Endodermal cell (in vitro differentiated cells): ENCODE measurements around the gene F8A2. TPM values are rescaled to one million over a fixed set of nuclear protein-coding genes. Genes with fewer than 3 reads are reported as not detected.
"Not testable (repeated sequence)": the region's sequence is repeated elsewhere in the genome, so short reads cannot be mapped to it uniquely, and the experiment has no call there.

Experiments
- DNase-seq: peaks from one replicate; pipeline ENCODE4 v3.0.0-alpha.2; 2017
- H3K27ac ChIP-seq: 2 replicates; pipeline ENCODE4 v1.5.1; 2013; ENCODE audit warnings: mild to moderate bottlenecking, low read depth, low read length, moderate library complexity
- H3K27me3 ChIP-seq: 2 replicates; pipeline ENCODE4 v1.6.1; 2013; ENCODE audit warnings: mild to moderate bottlenecking, low read length, moderate library complexity; ENCODE audit not compliant: insufficient read depth, control insufficient read depth, poor library complexity, severe bottlenecking
- H3K36me3 ChIP-seq: 2 replicates; pipeline ENCODE4 v1.7.0; 2013; ENCODE audit warnings: mild to moderate bottlenecking, low read length, moderate library complexity; ENCODE audit not compliant: control insufficient read depth, insufficient read depth
- H3K4me1 ChIP-seq: one replicate; pipeline ENCODE4 v1.7.0; 2013; ENCODE audit warnings: low read length; ENCODE audit not compliant: control insufficient read depth, insufficient read depth
- H3K4me3 ChIP-seq: 2 replicates; pipeline ENCODE4 v1.5.1; 2013; ENCODE audit warnings: mild to moderate bottlenecking, low read length, moderate library complexity
- H3K9ac ChIP-seq: 2 replicates; pipeline ENCODE4 v1.6.1; 2013; ENCODE audit warnings: mild to moderate bottlenecking, low read length, moderate library complexity; ENCODE audit not compliant: poor library complexity, severe bottlenecking; ENCODE audit errors: extremely low read depth
- H3K9me3 ChIP-seq: 2 replicates; pipeline ENCODE4 v1.6.1; 2013; ENCODE audit warnings: mild to moderate bottlenecking, low read length, moderate library complexity; ENCODE audit not compliant: control insufficient read depth
- H3K27ac Mint-ChIP-seq: 2 replicates; pipeline ENCODE4 v1.8.0; 2020; ENCODE audit warnings: mixed read lengths
- H3K27me3 Mint-ChIP-seq: 2 replicates; pipeline ENCODE4 v1.8.0; 2021; ENCODE audit warnings: mild to moderate bottlenecking, mixed read lengths; ENCODE audit not compliant: insufficient read depth
- H3K36me3 Mint-ChIP-seq: 2 replicates; pipeline ENCODE4 v1.8.0; 2020; ENCODE audit warnings: low read depth, mixed read lengths
- H3K4me1 Mint-ChIP-seq: 2 replicates; pipeline ENCODE4 v1.8.0; 2020; ENCODE audit warnings: mixed read lengths
- H3K4me3 Mint-ChIP-seq: 2 replicates; pipeline ENCODE4 v1.8.0; 2020; ENCODE audit warnings: mild to moderate bottlenecking, moderate library complexity, mixed read lengths
- H3K9me3 Mint-ChIP-seq: 2 replicates; pipeline ENCODE4 v1.8.0; 2020; ENCODE audit warnings: mild to moderate bottlenecking, mixed read lengths
- WGBS, 2 experiments: methylation state at CpG; one replicate each; pipeline versions ENCODE4 v1.1.5 to v1.1.7; 2013; ENCODE audit warnings: missing lambda C conversion rate in 2 of 2, mixed read lengths in 1 of 2; ENCODE audit not compliant: insufficient coverage in 1 of 2, insufficient read length in 1 of 2; 5-methylcytosine and 5-hydroxymethylcytosine counted together
- total RNA-seq, 2 donors: library from RNA; stranded (reverse); fragmentation: NEBNext Ultra II Directional in 1 of 2; extraction: Animal tissue kit (Norgen Biotek cat#: 25700) in 1 of 2; gene quantifications; 2 replicates in 1 of 2; 3 replicates in 1 of 2; pipeline ENCODE4 v1.2.1, GENCODE V29; 2021

The F8A2 gene
- total RNA-seq, 2 donors from 2014 or later = not detected

DNA sequence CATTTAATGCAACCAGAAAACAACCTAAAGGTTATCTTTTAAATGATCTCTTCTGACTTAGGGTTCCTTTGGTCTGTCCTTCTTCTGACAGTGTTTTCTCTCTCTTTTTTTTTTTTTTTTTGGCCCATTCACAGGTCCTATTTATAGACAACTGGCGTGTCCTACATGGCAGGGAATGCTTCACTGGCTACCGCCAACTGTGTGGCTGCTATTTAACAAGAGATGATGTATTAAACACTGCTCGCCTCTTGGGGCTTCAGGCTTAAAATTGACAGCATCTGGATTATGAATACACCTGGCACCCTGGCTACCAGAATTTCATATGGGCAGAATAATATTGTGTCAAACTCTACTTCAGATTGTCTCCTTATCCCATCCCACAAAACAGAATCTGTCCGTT, 32.4 kb upstream of the F8A2 start:
- not testable (repeated sequence) for H3K9me3 ChIP-seq, H3K9ac ChIP-seq, H3K4me1 Mint-ChIP-seq, H3K27ac Mint-ChIP-seq, H3K4me1 ChIP-seq, DNase-seq, H3K9me3 Mint-ChIP-seq, H3K36me3 ChIP-seq, H3K27me3 ChIP-seq, H3K27ac ChIP-seq, H3K4me3 Mint-ChIP-seq, H3K36me3 Mint-ChIP-seq, H3K4me3 ChIP-seq, H3K27me3 Mint-ChIP-seq
- no CpG with 5 or more reads among the region's 4 CpGs for WGBS, 2 experiments

DNA sequence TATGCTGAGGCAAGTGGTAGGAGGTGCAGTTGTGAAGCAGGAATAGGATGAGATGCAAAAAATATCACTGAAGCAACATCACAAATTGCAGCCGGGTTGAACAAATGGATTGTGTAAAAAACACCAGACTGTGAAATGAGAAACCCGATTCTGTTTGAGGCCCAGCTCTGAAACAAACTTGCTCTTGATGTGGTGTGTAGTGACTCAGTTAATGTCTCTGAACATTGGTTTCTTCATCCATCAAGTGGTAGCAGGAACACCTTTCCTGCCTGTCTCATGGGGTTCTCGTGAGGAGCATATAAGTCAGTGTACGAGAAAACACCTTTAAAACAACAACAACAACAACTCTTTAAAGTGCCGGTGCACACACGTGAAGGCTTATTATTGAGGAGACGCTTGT, 18.2 kb upstream of the F8A2 start:
- DNase-seq, H3K4me3 Mint-ChIP-seq, H3K4me1 ChIP-seq, H3K27me3 ChIP-seq, H3K36me3 Mint-ChIP-seq, H3K9me3 Mint-ChIP-seq, H3K4me1 Mint-ChIP-seq, H3K27ac Mint-ChIP-seq, H3K9ac ChIP-seq, H3K4me3 ChIP-seq, H3K27ac ChIP-seq, H3K27me3 Mint-ChIP-seq, H3K36me3 ChIP-seq, H3K9me3 ChIP-seq: not testable (repeated sequence)
- WGBS, 2 experiments = no CpG with 5 or more reads among the region's 7 CpGs

DNA sequence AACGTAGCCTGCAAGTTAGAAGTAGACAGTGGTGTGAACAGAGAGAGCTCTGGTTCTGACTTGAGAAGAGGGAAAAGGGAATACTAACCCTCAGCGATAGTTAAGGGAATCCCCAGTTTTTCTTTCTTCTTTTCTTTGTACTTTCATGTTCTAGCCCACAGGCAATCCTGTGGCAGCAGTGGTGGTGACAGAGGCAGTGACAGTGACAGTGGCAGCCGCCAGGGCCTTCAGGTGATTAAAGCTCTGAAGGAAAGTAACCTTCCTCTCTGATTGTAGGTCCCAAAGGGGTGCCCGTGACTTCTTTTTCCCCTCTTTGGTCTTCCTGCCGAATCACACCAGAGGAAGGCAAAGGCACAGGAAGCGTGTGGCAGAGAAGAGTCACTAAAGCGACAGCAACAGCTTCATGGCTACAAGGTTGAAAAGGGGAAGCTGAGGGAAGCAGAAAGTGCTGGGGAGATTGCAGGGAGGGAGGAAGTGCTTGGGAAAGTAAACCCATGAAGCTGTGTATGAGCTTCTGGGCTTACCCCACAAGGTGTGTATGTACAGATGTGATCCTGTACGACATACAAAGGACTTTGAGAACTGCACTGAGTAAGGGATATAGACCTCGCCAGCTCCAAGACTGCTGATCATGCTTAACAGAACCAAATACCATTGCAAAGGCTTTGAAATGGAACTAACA, 8.0 kb upstream of the F8A2 start:
- not testable (repeated sequence) for H3K27me3 ChIP-seq, H3K4me3 Mint-ChIP-seq, H3K9ac ChIP-seq, DNase-seq, H3K27ac Mint-ChIP-seq, H3K36me3 ChIP-seq, H3K36me3 Mint-ChIP-seq, H3K4me3 ChIP-seq, H3K27ac ChIP-seq, H3K9me3 Mint-ChIP-seq, H3K4me1 ChIP-seq, H3K9me3 ChIP-seq, H3K27me3 Mint-ChIP-seq, H3K4me1 Mint-ChIP-seq
- WGBS, 2 experiments = no CpG with 5 or more reads among the region's 9 CpGs

DNA sequence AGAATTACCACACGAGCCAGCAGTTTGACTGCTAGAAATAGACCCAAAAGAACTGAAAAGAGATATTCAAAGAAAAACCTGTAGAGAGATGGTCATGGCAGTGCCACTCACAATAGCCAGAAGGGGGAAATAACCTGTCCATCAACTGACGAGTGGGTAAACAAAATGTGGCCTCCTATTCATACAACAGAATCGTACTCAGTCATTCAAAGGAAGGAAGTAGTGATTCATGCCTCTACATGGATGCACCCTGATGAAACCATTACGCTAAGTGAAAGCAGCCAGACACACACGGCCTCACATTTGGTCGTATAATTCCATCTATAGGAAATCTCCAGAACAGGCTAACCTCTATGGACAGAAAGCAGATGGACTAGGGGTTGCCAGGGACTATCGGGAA, 2.1 kb upstream of the F8A2 start:
- not testable (repeated sequence) for H3K4me3 ChIP-seq, DNase-seq, H3K9me3 ChIP-seq, H3K27me3 ChIP-seq, H3K27ac Mint-ChIP-seq, H3K4me3 Mint-ChIP-seq, H3K4me1 ChIP-seq, H3K9me3 Mint-ChIP-seq, H3K36me3 Mint-ChIP-seq, H3K27me3 Mint-ChIP-seq, H3K36me3 ChIP-seq, H3K27ac ChIP-seq, H3K9ac ChIP-seq, H3K4me1 Mint-ChIP-seq
- WGBS, 2 experiments = no CpG with 5 or more reads among the region's 7 CpGs

DNA sequence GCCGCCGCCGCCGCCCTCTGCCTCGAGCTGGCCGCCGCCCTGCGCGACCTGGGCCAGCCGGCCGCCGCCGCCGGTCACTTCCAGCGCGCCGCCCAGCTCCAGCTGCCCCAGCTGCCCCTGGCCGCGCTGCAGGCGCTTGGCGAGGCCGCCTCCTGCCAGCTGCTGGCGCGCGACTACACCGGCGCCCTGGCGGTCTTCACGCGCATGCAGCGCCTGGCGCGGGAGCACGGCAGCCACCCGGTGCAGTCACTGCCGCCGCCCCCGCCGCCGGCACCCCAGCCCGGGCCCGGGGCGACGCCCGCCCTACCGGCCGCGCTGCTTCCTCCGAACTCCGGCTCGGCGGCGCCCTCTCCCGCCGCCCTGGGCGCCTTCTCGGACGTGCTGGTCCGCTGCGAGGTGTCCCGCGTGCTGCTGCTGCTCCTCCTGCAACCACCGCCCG, 653 bp downstream of the F8A2 start:
- H3K9me3 ChIP-seq, H3K27ac Mint-ChIP-seq, H3K4me1 Mint-ChIP-seq, H3K36me3 Mint-ChIP-seq, DNase-seq, H3K4me3 Mint-ChIP-seq, H3K4me1 ChIP-seq, H3K27me3 ChIP-seq, H3K4me3 ChIP-seq, H3K27me3 Mint-ChIP-seq, H3K9ac ChIP-seq, H3K36me3 ChIP-seq, H3K27ac ChIP-seq, H3K9me3 Mint-ChIP-seq: not testable (repeated sequence)
- no CpG with 5 or more reads among the region's 64 CpGs for WGBS, 2 experiments
